ENCODE data around the gene DOCK1. TPM values are rescaled to one million over a fixed set of nuclear protein-coding genes. Genes with fewer than 3 reads are reported as not detected.

Gene DOCK1
- total RNA-seq, 3 donors from 2014 or later: 50.4 to 101 (median 69.2) TPM

DNA sequence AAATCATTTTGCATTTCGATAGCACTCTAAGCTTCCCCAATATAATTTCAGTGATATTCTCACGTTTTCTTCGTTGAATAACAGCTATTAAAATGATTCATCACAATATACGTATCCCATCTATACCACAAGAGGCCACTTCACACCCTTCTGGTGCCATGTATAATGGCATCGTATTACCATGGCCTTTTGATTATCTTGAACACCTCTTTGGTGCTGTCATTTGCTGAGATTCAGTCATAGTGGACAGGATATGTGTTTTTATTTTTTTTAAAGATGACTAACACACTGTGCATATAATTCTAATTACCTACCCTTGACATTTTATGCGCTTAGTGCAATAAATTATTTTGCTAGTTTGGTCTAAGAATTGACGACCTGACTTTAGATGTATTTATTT, 297.8 kb downstream of the DOCK1 start:
- Histone ChIP-seq H3K27ac (no peak overlapping the region), H3K4me1 (no peaks in the 10 kb centered on the region), H3K9me3 (no peaks in the 10 kb centered on the region), H3K36me3 (no peaks in the 10 kb centered on the region), H3K4me3 (no peak overlapping the region), H3K27me3 (no peaks in the 10 kb centered on the region)
- no peak for DNase-seq (ENCODE audit: low spot score in 2 of 2)
- TF ChIP-seq, protein P1, sequence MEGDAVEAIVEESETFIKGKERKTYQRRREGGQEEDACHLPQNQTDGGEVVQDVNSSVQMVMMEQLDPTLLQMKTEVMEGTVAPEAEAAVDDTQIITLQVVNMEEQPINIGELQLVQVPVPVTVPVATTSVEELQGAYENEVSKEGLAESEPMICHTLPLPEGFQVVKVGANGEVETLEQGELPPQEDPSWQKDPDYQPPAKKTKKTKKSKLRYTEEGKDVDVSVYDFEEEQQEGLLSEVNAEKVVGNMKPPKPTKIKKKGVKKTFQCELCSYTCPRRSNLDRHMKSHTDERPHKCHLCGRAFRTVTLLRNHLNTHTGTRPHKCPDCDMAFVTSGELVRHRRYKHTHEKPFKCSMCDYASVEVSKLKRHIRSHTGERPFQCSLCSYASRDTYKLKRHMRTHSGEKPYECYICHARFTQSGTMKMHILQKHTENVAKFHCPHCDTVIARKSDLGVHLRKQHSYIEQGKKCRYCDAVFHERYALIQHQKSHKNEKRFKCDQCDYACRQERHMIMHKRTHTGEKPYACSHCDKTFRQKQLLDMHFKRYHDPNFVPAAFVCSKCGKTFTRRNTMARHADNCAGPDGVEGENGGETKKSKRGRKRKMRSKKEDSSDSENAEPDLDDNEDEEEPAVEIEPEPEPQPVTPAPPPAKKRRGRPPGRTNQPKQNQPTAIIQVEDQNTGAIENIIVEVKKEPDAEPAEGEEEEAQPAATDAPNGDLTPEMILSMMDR (IDR thresholded peaks at IDR 0.05): no peak
- TF ChIP-seq POLR2A (IDR thresholded peaks at IDR 0.05): no peak
- TF ChIP-seq POLR2AphosphoS5 (IDR thresholded peaks at IDR 0.05): no peak
- intact Hi-C loops (cut with DNase I; ENCODE audit: low total_unique reads): no loop called here

DNA sequence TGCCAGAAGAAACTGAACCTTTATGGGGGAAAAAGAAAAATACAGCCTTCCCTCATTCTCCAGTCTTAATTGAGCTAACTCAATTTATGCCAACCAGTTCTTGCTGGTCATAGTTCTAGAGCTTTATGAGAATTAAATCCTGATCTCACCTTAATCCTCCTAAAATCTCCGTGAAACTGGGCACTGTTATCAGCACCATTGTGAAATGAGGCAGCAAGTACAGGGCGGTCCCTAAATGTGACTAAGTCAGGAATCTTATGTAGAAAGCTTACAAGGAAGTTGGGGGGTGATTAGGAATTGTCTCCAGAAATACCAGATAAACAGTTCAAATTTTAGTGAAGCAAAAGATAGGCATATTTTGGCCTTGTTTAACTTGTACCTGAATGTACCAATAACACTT, 301.9 kb downstream of the DOCK1 start:
- Histone ChIP-seq H3K9me3 (no peaks in the 10 kb centered on the region), H3K36me3 (no peaks in the 10 kb centered on the region), H3K4me1 (no peaks in the 10 kb centered on the region), H3K27me3 (no peaks in the 10 kb centered on the region), H3K27ac (no peak overlapping the region), H3K4me3 (no peak overlapping the region)
- TF ChIP-seq POLR2AphosphoS5 (IDR thresholded peaks at IDR 0.05) (no peak), POLR2A (IDR thresholded peaks at IDR 0.05) (no peak)
- TF ChIP-seq, protein P1 (IDR thresholded peaks at IDR 0.05): no peak
- intact Hi-C loops (cut with DNase I; ENCODE audit: low total_unique reads): no loop called here
- DNase-seq (ENCODE audit: low spot score in 2 of 2): no peak

DNA sequence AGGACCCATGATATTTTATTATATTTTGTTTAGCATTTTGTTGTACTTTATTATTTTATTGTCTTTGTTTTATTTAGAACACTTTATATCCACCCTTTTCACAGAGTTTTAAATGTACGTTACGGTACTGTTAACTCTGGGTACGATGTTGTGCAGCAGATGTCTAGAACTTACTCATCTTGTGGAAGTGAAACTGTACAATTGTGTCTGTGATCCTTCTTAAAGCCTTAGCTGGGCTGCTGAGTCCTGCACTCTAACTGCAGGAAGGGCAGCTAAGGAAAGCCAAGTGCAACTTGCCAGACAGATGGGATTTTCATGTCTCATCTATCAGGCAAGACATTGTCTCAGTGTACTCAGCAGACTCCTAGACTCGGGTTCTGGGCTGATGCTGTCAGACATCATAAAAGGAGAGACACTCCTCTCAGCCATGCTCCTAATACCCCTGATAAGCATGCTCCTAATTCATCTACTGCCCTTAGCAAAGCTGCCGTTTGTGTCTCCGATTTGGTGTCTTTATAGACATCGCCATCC, 305.8 kb downstream of the DOCK1 start:
- no peak for DNase-seq (ENCODE audit: low spot score in 2 of 2)
- Histone ChIP-seq H3K27ac (no peak overlapping the region), H3K4me3 (no peak overlapping the region), H3K27me3 (no peaks in the 10 kb centered on the region), H3K9me3 (no peaks in the 10 kb centered on the region), H3K36me3 (no peaks in the 10 kb centered on the region), H3K4me1 (no peaks in the 10 kb centered on the region)
- TF ChIP-seq POLR2AphosphoS5 (IDR thresholded peaks at IDR 0.05) (no peak), POLR2A (IDR thresholded peaks at IDR 0.05) (no peak)
- TF ChIP-seq, protein P1 (IDR thresholded peaks at IDR 0.05): no peak
- intact Hi-C loops (cut with DNase I; ENCODE audit: low total_unique reads): no loop called here

DNA sequence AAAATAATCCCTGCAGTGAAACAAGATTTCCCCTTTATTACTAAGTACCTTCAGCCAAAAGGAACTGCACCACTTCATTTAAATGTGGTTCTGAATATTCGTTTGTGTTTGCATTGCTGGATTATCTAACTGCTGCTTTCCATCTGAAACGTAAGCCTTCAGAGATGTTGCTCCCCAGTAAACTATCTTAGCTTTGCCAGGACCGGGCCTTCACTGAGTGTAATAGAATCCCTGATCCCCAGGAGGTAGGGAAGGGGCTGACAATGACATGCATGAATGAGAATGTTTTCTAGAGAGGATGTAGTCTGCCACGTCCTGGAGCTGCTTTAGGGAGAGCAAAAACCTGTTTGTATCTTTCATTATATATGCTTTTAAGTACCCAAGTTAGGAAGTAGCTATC, 310.6 kb downstream of the DOCK1 start:
- Histone ChIP-seq H3K9me3 (no peaks in the 10 kb centered on the region), H3K27me3 (no peaks in the 10 kb centered on the region), H3K36me3 (no peaks in the 10 kb centered on the region), H3K27ac (no peak overlapping the region), H3K4me3 (no peak overlapping the region), H3K4me1 (no peaks in the 10 kb centered on the region)
- intact Hi-C loops (cut with DNase I; ENCODE audit: low total_unique reads): no loop called here
- no peak for DNase-seq (ENCODE audit: low spot score in 2 of 2)
- TF ChIP-seq POLR2AphosphoS5 (IDR thresholded peaks at IDR 0.05): no peak
- no peak for TF ChIP-seq POLR2A (IDR thresholded peaks at IDR 0.05)
- TF ChIP-seq, protein P1 (IDR thresholded peaks at IDR 0.05): no peak

DNA sequence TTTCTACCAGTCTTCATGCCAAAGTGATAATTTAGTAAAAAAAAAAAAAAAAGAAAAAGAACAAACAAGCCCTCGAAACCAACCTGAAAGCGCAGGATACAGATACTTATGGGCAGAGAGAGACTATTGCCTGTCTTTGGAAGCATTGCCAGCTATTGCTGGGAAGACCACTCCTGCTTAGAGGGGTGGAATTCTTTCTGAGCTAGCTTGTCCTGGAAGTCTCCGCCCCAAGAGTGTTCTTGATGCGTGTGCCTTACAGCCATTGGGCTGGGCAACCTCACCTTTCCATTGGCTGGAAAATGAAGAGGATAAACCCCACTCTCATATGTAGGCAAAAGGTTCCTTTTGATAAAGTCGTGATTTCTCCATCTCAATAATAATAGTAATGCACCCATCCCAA, 311.0 kb downstream of the DOCK1 start:
- H3K27me3 ChIP-seq: no peaks in the 10 kb centered on the region
- H3K36me3 ChIP-seq: no peaks in the 10 kb centered on the region
- H3K27ac ChIP-seq: no peak overlapping the region
- intact Hi-C loops (cut with DNase I; ENCODE audit: low total_unique reads): no loop called here
- no peak for TF ChIP-seq POLR2A (IDR thresholded peaks at IDR 0.05)
- no peak for TF ChIP-seq POLR2AphosphoS5 (IDR thresholded peaks at IDR 0.05)
- TF ChIP-seq, protein P1 (IDR thresholded peaks at IDR 0.05): no peak
- no peak for DNase-seq (ENCODE audit: low spot score in 2 of 2)
- H3K4me1 ChIP-seq: no peaks in the 10 kb centered on the region
- no peak overlapping the region for H3K4me3 ChIP-seq
- no peaks in the 10 kb centered on the region for H3K9me3 ChIP-seq

Measured in breast epithelium (tissue), 4 donors.